ENCODE data around the gene DCAF4.

GRCh38 chr14:72907886-72908285 is 18.4 kb upstream of the DCAF4 start:
- TF ChIP-seq CTCF (IDR thresholded peaks at IDR 0.05) = no peak
- no peak for TF ChIP-seq POLR2A (IDR thresholded peaks at IDR 0.05)

Data from adrenal gland (tissue), 5 donors.